Panc1 (cell line): Measurements from ENCODE around the gene EIF2AK2.

Experiments
- CTCF ChIP-seq: fragments of 450-650 bp; IDR thresholded peaks from 2 replicates; pipeline ENCODE4 v1.5.1; 2017; ENCODE audit warnings: mild to moderate bottlenecking
- POLR2AphosphoS5 ChIP-seq: IDR thresholded peaks from 2 replicates; pipeline ENCODE4 v1.6.1; 2012; ENCODE audit warnings: mild to moderate bottlenecking, low read depth, low read length, moderate library complexity
- TCF7L2 ChIP-seq: IDR thresholded peaks from 2 replicates; pipeline ENCODE4 v1.6.1; 2011; ENCODE audit warnings: mild to moderate bottlenecking, low read depth, low read length, inconsistent platforms

GRCh38 chr2:37083873-37084794 is 72.6 kb downstream of the EIF2AK2 start, which contains the start of the genes GPATCH11 and HEATR5B:
- TF ChIP-seq CTCF (no peak), TCF7L2 (no peak), POLR2AphosphoS5 (peak; percentile 73)
